Kidney epithelial cell (primary cell): ENCODE measurements around the gene PAX6. TPM values are rescaled to one million over a fixed set of nuclear protein-coding genes. Genes with fewer than 3 reads are reported as not detected.

Source experiments
- DNase-seq: peaks from one replicate; pipeline ENCODE4 v3.0.0-alpha.2; 2010; ENCODE audit warnings: low read depth
- H3K27me3 ChIP-seq: 2 replicates; pipeline ENCODE4 v1.6.0; 2011; ENCODE audit warnings: low read length; ENCODE audit not compliant: control insufficient read depth, insufficient read depth
- H3K36me3 ChIP-seq: 2 replicates; pipeline ENCODE4 v1.5.1; 2011; ENCODE audit warnings: low read length; ENCODE audit not compliant: control insufficient read depth, insufficient read depth
- H3K4me3 ChIP-seq: 2 replicates; pipeline ENCODE4 v1.5.1; 2011; ENCODE audit warnings: low read depth, mild to moderate bottlenecking, control low read depth, low read length
- total RNA-seq: library from RNA; depleted of rRNA; stranded (reverse); fragments of >200 nt; gene quantifications from 2 replicates; pipeline ENCODE4 v1.2.3, GENCODE V29; 2015
- TF ChIP-seq, protein P1 (sequence below): IDR thresholded peaks from 2 replicates; pipeline ENCODE4 v1.5.1; 2011; ENCODE audit warnings: mild to moderate bottlenecking, moderate library complexity, low read length, control low read depth, inconsistent platforms; ENCODE audit not compliant: insufficient read depth, poor library complexity, severe bottlenecking

PAX6 gene
- total RNA-seq, 1 donor from 2014 or later: 1.1 TPM

DNA sequence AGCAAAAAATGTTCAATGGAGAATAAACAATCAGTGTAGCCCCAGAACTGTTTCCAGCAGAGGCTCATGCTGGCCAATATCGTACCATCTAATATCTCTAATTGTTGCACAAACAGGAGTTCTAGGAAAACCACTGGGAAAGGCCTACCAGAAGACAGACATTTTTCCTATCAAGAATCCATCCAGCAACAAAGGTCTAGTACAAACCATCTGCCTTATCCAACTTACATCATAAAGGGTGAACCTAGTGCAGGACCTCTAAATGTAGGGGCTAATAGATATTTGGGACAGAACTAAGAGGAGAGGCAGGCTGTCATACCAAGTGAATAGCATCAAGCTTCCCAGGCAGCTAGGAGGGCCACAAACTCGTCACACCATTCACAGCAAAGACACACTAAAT, 18.7 kb downstream of the PAX6 start:
- no peak for DNase-seq
- H3K36me3 ChIP-seq: no peaks in the 10 kb centered on the region
- H3K4me3 ChIP-seq: no peak overlapping the region
- TF ChIP-seq, protein P1, sequence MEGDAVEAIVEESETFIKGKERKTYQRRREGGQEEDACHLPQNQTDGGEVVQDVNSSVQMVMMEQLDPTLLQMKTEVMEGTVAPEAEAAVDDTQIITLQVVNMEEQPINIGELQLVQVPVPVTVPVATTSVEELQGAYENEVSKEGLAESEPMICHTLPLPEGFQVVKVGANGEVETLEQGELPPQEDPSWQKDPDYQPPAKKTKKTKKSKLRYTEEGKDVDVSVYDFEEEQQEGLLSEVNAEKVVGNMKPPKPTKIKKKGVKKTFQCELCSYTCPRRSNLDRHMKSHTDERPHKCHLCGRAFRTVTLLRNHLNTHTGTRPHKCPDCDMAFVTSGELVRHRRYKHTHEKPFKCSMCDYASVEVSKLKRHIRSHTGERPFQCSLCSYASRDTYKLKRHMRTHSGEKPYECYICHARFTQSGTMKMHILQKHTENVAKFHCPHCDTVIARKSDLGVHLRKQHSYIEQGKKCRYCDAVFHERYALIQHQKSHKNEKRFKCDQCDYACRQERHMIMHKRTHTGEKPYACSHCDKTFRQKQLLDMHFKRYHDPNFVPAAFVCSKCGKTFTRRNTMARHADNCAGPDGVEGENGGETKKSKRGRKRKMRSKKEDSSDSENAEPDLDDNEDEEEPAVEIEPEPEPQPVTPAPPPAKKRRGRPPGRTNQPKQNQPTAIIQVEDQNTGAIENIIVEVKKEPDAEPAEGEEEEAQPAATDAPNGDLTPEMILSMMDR: no peak
- H3K27me3 ChIP-seq: peaks cover 19% of the 10 kb centered on the region

DNA sequence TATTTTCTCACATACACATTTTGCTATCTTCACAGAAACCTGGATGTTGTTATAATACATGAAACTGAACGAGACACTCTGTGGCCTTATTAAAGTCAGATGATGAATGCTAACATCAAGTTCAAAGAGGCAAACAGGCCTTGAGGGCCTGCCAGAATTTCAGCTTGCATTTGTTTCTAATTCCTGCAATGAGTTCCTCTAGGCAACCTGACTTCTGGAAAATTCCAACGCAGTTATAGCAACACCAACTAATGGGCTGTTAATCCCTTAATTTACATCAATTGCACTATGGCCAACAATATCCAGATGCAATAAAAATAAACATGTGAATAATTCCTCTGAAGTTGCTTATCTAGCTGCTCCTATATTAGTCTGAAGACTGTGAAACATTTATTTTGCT, 19.1 kb downstream of the PAX6 start:
- Histone ChIP-seq H3K4me3 (no peak overlapping the region), H3K36me3 (no peaks in the 10 kb centered on the region), H3K27me3 (peaks cover 15% of the 10 kb centered on the region)
- DNase-seq: no peak
- TF ChIP-seq, protein P1: no peak

DNA sequence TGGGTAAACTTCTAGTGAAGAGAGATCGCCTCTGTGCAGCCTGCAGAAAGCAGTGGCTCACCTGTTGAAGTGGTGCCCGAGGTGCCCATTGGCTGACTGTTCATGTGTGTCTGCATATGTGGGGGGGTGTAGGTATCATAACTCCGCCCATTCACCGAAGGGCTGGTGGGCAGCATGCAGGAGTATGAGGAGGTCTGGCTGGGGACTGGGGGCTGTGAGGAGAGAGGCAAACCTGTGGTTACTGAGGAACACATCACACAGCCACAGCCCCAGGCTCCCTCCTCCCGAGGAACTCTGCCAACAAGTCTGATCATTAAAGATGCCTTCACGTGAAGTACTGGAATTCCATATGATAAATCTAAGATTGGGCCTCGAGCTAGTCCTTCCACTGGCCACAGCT, 20.5 kb downstream of the PAX6 start:
- no peaks in the 10 kb centered on the region for H3K36me3 ChIP-seq
- no peak overlapping the region for H3K4me3 ChIP-seq
- TF ChIP-seq, protein P1: no peak
- DNase-seq: no peak
- peaks cover 2% of the 10 kb centered on the region for H3K27me3 ChIP-seq

DNA sequence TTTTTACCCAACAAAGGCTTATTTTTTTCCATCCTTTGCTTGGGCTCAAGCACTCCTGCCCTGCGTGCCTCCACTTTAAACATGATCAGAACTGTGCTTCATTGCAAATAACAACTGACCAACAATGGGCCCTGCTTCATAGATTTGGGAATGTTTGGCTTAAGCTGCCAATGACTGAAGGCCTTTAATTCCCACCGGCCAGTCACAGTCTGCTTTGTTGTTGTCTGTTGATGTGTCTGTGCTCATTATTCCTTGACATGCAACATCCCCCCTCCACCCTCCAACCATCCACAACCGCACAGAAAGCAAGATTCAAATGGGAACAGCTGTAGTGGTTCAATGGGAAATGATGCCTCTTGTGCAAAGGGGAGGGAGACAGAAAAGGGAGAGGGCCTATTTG, 23.0 kb downstream of the PAX6 start:
- TF ChIP-seq, protein P1: no peak
- H3K36me3 ChIP-seq: no peaks in the 10 kb centered on the region
- no peaks in the 10 kb centered on the region for H3K27me3 ChIP-seq
- H3K4me3 ChIP-seq: no peak overlapping the region
- no peak for DNase-seq

DNA sequence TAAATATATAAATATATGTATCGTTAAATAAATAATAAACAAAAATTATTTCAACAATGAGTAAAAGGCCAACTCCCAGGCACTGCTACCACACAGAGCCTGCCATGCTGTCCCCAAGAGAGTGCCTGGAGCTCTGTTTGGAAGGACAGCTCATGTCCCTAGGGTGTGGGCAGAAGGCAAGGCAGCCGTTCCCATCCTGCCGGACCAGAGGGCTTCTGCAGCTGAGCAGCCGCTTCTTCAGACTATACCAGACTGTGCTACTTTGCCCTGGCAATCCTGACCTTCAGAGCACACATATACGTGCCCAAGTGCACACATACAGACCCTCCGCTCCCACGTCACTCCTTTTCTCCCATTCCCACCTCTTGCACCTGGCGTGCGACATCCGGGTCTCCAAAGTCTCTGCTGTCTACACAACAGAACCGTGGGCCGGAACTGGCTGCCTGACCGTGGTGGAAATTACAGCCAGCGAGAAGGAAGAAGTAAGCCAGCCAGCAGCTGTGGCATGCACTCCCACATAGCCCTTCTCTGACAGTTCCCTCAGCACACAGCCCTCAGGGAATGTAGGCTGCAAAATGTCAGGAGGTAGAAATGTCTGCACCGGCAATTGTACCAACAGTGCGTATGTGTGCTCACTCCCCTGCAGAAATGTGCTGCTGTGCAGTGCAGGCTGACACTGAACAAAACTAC, 24.0 kb downstream of the PAX6 start:
- no peak for DNase-seq
- no peaks in the 10 kb centered on the region for H3K36me3 ChIP-seq
- no peak overlapping the region for H3K4me3 ChIP-seq
- TF ChIP-seq, protein P1: no peak
- H3K27me3 ChIP-seq: no peaks in the 10 kb centered on the region

DNA sequence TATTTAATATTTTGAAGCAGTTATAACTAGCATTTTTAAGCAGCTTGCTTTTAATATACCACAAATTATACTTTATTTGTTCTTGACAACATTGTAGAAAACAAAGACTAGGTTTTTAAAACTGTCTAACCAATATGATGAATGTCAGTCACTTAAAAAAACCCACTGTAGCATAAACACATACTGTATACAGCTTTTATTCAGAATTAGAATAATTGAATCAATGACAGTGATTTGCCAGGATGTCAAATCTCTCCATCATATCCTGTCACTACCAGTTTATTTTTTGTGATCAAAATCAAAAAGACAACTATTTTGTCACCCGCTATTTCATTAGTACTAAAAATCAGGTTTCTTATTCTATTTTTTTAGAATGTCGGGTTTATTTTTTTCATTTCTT, 26.5 kb downstream of the PAX6 start:
- Histone ChIP-seq H3K36me3 (no peaks in the 10 kb centered on the region), H3K4me3 (no peak overlapping the region), H3K27me3 (no peaks in the 10 kb centered on the region)
- TF ChIP-seq, protein P1: no peak
- no peak for DNase-seq
